ENCODE measurements around the gene CAMK1. TPM values are rescaled to one million over a fixed set of nuclear protein-coding genes. Genes with fewer than 3 reads are reported as not detected.

Gene CAMK1
- total and polyA plus RNA-seq, 2 donors (not counting 1 experiment from before 2014, with no cell fraction given): 27.7 to 64.2 TPM

GRCh38 chr3:9800529-9800928, 30.8 kb upstream of the CAMK1 start:
- TF ChIP-seq CTCF (conservative IDR thresholded peaks at IDR 0.05 in 1 of 2, IDR thresholded peaks at IDR 0.05 in 1 of 2; ENCODE audit: low read depth in 1 of 2, low read length in 2 of 2) (peak in 1 of 2 donors; percentile 29), EZH2 (IDR thresholded peaks at IDR 0.05; ENCODE audit: low read length, missing control alignments) (no peak)
- no peak overlapping the region for H3K4me2 ChIP-seq (ENCODE audit: extremely low read depth, insufficient read depth, low read length)
- H3K27ac ChIP-seq (ENCODE audit: insufficient read depth, low read length): no peak overlapping the region
- no peaks in the 10 kb centered on the region for H3K9me3 ChIP-seq (ENCODE audit: control insufficient read depth, insufficient read depth, low read depth, low read length)
- H3K36me3 ChIP-seq (ENCODE audit: control insufficient read depth, insufficient read depth, low read length): peaks cover 32% of the 10 kb centered on the region
- H3K4me1 ChIP-seq (ENCODE audit: control insufficient read depth, extremely low read depth, insufficient read depth, low read length): no peaks in the 10 kb centered on the region
- peaks cover 21% of the 10 kb centered on the region for H3K79me2 ChIP-seq (ENCODE audit: control insufficient read depth, insufficient read depth, low read length)
- no peaks in the 10 kb centered on the region for H4K20me1 ChIP-seq (ENCODE audit: control insufficient read depth, extremely low read depth, insufficient read depth, low read length)
- DNase-seq (ENCODE audit: low read depth in 2 of 2): no peak
- no peak overlapping the region for H2AFZ ChIP-seq (ENCODE audit: low read length)
- no peak overlapping the region for H3K4me3 ChIP-seq (replicated peaks in 1 of 4; ENCODE audit: control extremely low read depth in 1 of 4, insufficient read depth in 1 of 4, low read depth in 3 of 4, low read length in 4 of 4)
- H3K27me3 ChIP-seq (ENCODE audit: control insufficient read depth, insufficient read depth, low read length): no peaks in the 10 kb centered on the region
- no peak overlapping the region for H3K9ac ChIP-seq (ENCODE audit: insufficient read depth, low read length)

GRCh38 chr3:9797196-9797945, 27.6 kb upstream of the CAMK1 start:
- Histone ChIP-seq H3K9me3 (ENCODE audit: control insufficient read depth, insufficient read depth, low read depth, low read length) (no peaks in the 10 kb centered on the region), H2AFZ (ENCODE audit: low read length) (no peak overlapping the region), H3K79me2 (ENCODE audit: control insufficient read depth, insufficient read depth, low read length) (peaks cover 46% of the 10 kb centered on the region), H4K20me1 (ENCODE audit: control insufficient read depth, extremely low read depth, insufficient read depth, low read length) (no peaks in the 10 kb centered on the region), H3K4me3 (replicated peaks in 1 of 4; ENCODE audit: control extremely low read depth in 1 of 4, insufficient read depth in 1 of 4, low read depth in 3 of 4, low read length in 4 of 4) (no peak overlapping the region), H3K36me3 (ENCODE audit: control insufficient read depth, insufficient read depth, low read length) (peaks cover 18% of the 10 kb centered on the region), H3K27ac (ENCODE audit: insufficient read depth, low read length) (no peak overlapping the region), H3K4me2 (ENCODE audit: extremely low read depth, insufficient read depth, low read length) (no peak overlapping the region), H3K9ac (ENCODE audit: insufficient read depth, low read length) (no peak overlapping the region), H3K4me1 (ENCODE audit: control insufficient read depth, extremely low read depth, insufficient read depth, low read length) (peaks cover 3% of the 10 kb centered on the region), H3K27me3 (ENCODE audit: control insufficient read depth, insufficient read depth, low read length) (no peaks in the 10 kb centered on the region)
- no peak for DNase-seq (ENCODE audit: low read depth in 2 of 2)
- no peak for TF ChIP-seq EZH2 (IDR thresholded peaks at IDR 0.05; ENCODE audit: low read length, missing control alignments)
- no peak for TF ChIP-seq CTCF (conservative IDR thresholded peaks at IDR 0.05 in 1 of 2, IDR thresholded peaks at IDR 0.05 in 1 of 2; ENCODE audit: low read depth in 1 of 2, low read length in 2 of 2)

GRCh38 chr3:9795207-9795606, 25.5 kb upstream of the CAMK1 start:
- no peak overlapping the region for H3K4me3 ChIP-seq (replicated peaks in 1 of 4; ENCODE audit: control extremely low read depth in 1 of 4, insufficient read depth in 1 of 4, low read depth in 3 of 4, low read length in 4 of 4)
- H3K79me2 ChIP-seq (ENCODE audit: control insufficient read depth, insufficient read depth, low read length): peaks cover 53% of the 10 kb centered on the region
- peaks cover 18% of the 10 kb centered on the region for H3K36me3 ChIP-seq (ENCODE audit: control insufficient read depth, insufficient read depth, low read length)
- no peaks in the 10 kb centered on the region for H4K20me1 ChIP-seq (ENCODE audit: control insufficient read depth, extremely low read depth, insufficient read depth, low read length)
- no peaks in the 10 kb centered on the region for H3K9me3 ChIP-seq (ENCODE audit: control insufficient read depth, insufficient read depth, low read depth, low read length)
- TF ChIP-seq EZH2 (IDR thresholded peaks at IDR 0.05; ENCODE audit: low read length, missing control alignments) (no peak), CTCF (conservative IDR thresholded peaks at IDR 0.05 in 1 of 2, IDR thresholded peaks at IDR 0.05 in 1 of 2; ENCODE audit: low read depth in 1 of 2, low read length in 2 of 2) (no peak)
- peaks cover 3% of the 10 kb centered on the region for H3K4me1 ChIP-seq (ENCODE audit: control insufficient read depth, extremely low read depth, insufficient read depth, low read length)
- H2AFZ ChIP-seq (ENCODE audit: low read length): no peak overlapping the region
- DNase-seq (ENCODE audit: low read depth in 2 of 2): no peak
- no peak overlapping the region for H3K9ac ChIP-seq (ENCODE audit: insufficient read depth, low read length)
- H3K4me2 ChIP-seq (ENCODE audit: extremely low read depth, insufficient read depth, low read length): no peak overlapping the region
- no peak overlapping the region for H3K27ac ChIP-seq (ENCODE audit: insufficient read depth, low read length)
- no peaks in the 10 kb centered on the region for H3K27me3 ChIP-seq (ENCODE audit: control insufficient read depth, insufficient read depth, low read length)
